ENCODE results near the gene FOXA1. TPM values are rescaled to one million over a fixed set of nuclear protein-coding genes. Genes with fewer than 3 reads are reported as not detected.

The FOXA1 gene
- total RNA-seq, 1 experiment from 2014 or later = 131 TPM

DNA sequence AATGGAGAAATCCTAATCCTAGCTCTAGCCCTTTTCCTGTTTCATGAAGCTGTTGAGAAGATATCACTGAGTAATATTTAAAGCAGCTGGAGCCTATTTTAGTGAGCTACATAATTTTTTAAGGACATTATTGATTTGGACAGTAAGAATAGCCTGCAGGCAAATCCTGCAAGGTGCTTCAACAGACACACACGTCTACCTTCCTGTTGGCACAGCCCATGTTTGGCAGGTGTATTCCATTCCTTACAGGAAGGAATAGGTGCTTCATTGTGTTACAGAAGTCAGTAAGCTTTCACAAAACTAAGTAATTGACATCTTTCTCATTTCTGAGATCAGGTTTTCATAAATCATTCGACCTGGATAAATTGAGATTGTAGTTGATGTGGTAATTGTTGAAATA lies 50.6 kb downstream of the FOXA1 start:
- Mint-ChIP-seq H3K27me3 (ENCODE audit: unreplicated experiment) (no peaks in the 10 kb centered on the region), H3K4me3 (ENCODE audit: low read depth, unreplicated experiment) (no peak overlapping the region), H3K4me1 (ENCODE audit: low read depth, unreplicated experiment) (peaks cover 26% of the 10 kb centered on the region), H3K27ac (ENCODE audit: unreplicated experiment) (peak overlapping the region; percentile 56), H3K9me3 (ENCODE audit: low read depth, unreplicated experiment) (no peaks in the 10 kb centered on the region), H3K36me3 (ENCODE audit: insufficient read depth, unreplicated experiment) (peaks cover 5% of the 10 kb centered on the region)
- CTCF ChIA-PET = no interaction called here
- no peak for TF ChIP-seq CTCF (IDR thresholded peaks at IDR 0.05; ENCODE audit: unreplicated experiment)
- no TSS peak for BruUV-seq (replicated peaks)
- peak; percentile 27 for DNase-seq
- intact Hi-C loops (cut with micrococcal nuclease; ENCODE audit: unreplicated experiment) = loop anchor here (1.0 kb wide), 1 partner anchor 78 kb away; no protein-coding TSS in a partner anchor

DNA sequence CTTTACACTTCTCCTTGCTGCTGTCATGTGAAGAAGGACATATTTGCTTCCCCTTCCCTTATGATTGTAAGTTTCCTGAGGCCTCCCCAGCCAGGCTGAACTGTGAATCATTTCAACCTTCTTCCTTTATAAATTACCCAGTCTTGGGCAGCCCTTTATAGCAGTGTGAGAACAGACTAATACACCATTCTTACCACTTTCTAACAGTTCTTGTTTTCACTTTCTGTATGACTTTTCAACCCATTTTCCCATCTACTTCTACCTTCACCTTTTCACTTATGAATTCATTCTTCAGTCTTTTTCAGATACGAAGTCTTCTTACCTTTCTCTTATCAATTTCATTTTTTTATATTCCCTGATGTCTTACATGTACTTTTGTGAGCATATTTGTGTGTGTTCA lies 55.1 kb downstream of the FOXA1 start:
- Mint-ChIP-seq H3K27ac (ENCODE audit: unreplicated experiment) (no peak overlapping the region), H3K4me3 (ENCODE audit: low read depth, unreplicated experiment) (no peak overlapping the region)

More for the DNA sequence above, 55.1 kb downstream of the FOXA1 start:
- peaks cover 15% of the 10 kb centered on the region for H3K4me1 Mint-ChIP-seq (ENCODE audit: low read depth, unreplicated experiment)
- DNase-seq = no peak
- CTCF ChIA-PET = no interaction called here
- intact Hi-C loops (cut with micrococcal nuclease; ENCODE audit: unreplicated experiment) = no loop called here
- H3K9me3 Mint-ChIP-seq (ENCODE audit: low read depth, unreplicated experiment) = no peaks in the 10 kb centered on the region
- H3K27me3 Mint-ChIP-seq (ENCODE audit: unreplicated experiment) = no peaks in the 10 kb centered on the region
- peaks cover 5% of the 10 kb centered on the region for H3K36me3 Mint-ChIP-seq (ENCODE audit: insufficient read depth, unreplicated experiment)
- TF ChIP-seq CTCF (IDR thresholded peaks at IDR 0.05; ENCODE audit: unreplicated experiment) = no peak
- BruUV-seq (replicated peaks) = no TSS peak

Other genes starting within 250 kb of the FOXA1 start
- 13.4 and 13.8 TPM in 2 replicates for gene TTC6, start 380 bp upstream of the FOXA1 start, total RNA-seq (2022)

Measured in Calu3 (cell line).